Type B pancreatic cell (in vitro differentiated cells): ENCODE results near the gene DLD. TPM values are rescaled to one million over a fixed set of nuclear protein-coding genes. Genes with fewer than 3 reads are reported as not detected.
A peak's percentile ranks its signal among the peaks of the same experiment; 100 is the strongest.
"Not testable (repeated sequence)": the region's sequence is repeated elsewhere in the genome, so short reads cannot be mapped to it uniquely, and the experiment has no call there.

Experiments
- DNase-seq: peaks from one replicate; pipeline ENCODE4 v3.0.0; 2021; ENCODE audit warnings: mixed read lengths; ENCODE audit not compliant: unreplicated experiment; ENCODE audit errors: extremely low spot score
- H3K27ac Mint-ChIP-seq: 2 replicates; pipeline ENCODE4 v1.8.0; 2021; ENCODE audit warnings: mild to moderate bottlenecking, mixed read lengths
- H3K27me3 Mint-ChIP-seq: 2 replicates; pipeline ENCODE4 v1.8.0; 2021; ENCODE audit warnings: mixed read lengths
- H3K36me3 Mint-ChIP-seq: 2 replicates; pipeline ENCODE4 v1.8.0; 2021; ENCODE audit warnings: mixed read lengths
- H3K4me1 Mint-ChIP-seq: one replicate; pipeline ENCODE4 v1.8.0; 2021; ENCODE audit warnings: mixed read lengths; ENCODE audit not compliant: unreplicated experiment
- H3K4me3 Mint-ChIP-seq: 2 replicates; pipeline ENCODE4 v1.8.0; 2021; ENCODE audit warnings: mild to moderate bottlenecking, mixed read lengths
- H3K9me3 Mint-ChIP-seq: 2 replicates; pipeline ENCODE4 v1.8.0; 2021; ENCODE audit warnings: mixed read lengths
- total RNA-seq: library from RNA; stranded (reverse); gene quantifications from 2 replicates; pipeline ENCODE4 v1.2.1, GENCODE V29; 2021; ENCODE audit warnings: low replicate concordance
- TF ChIP-seq, protein P1 (sequence below): fragments of 200-600 bp; sonication (generic); conservative IDR thresholded peaks from 2 replicates; pipeline ENCODE4 v1.5.0; 2021; ENCODE audit warnings: antibody characterized with exemption, mild to moderate bottlenecking

DLD gene
- total RNA-seq, 1 donor from 2014 or later, result 80.7 TPM

DNA sequence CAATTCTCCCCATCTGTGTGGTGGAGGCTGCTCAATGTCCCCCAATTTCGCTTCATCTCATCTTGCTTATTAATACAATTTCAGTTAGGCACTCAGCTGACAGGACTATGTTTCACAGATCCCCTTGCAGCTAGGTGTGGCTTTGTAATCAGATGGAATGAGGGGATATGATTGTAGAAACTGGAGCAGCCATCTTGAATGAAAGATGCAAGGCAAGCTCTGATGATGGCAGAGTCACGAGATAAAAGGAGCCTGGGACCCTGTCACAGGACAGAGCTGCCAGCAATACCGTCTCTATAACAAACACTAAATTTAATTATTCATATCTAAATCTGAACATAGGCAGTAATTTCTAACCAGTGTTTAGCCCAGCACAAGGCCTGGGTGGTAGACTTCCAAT is 991 bp upstream of the DLD start:
- DNase-seq, result no peak
- H3K4me3 Mint-ChIP-seq, result peak overlapping the region; percentile 97
- H3K27me3 Mint-ChIP-seq, result peaks cover 13% of the 10 kb centered on the region
- H3K27ac Mint-ChIP-seq, result peak overlapping the region; percentile 97
- peaks cover 13% of the 10 kb centered on the region for H3K36me3 Mint-ChIP-seq
- H3K9me3 Mint-ChIP-seq, result no peaks in the 10 kb centered on the region
- H3K4me1 Mint-ChIP-seq, result peaks cover 17% of the 10 kb centered on the region
- TF ChIP-seq, protein P1, sequence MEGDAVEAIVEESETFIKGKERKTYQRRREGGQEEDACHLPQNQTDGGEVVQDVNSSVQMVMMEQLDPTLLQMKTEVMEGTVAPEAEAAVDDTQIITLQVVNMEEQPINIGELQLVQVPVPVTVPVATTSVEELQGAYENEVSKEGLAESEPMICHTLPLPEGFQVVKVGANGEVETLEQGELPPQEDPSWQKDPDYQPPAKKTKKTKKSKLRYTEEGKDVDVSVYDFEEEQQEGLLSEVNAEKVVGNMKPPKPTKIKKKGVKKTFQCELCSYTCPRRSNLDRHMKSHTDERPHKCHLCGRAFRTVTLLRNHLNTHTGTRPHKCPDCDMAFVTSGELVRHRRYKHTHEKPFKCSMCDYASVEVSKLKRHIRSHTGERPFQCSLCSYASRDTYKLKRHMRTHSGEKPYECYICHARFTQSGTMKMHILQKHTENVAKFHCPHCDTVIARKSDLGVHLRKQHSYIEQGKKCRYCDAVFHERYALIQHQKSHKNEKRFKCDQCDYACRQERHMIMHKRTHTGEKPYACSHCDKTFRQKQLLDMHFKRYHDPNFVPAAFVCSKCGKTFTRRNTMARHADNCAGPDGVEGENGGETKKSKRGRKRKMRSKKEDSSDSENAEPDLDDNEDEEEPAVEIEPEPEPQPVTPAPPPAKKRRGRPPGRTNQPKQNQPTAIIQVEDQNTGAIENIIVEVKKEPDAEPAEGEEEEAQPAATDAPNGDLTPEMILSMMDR, result no peak

DNA sequence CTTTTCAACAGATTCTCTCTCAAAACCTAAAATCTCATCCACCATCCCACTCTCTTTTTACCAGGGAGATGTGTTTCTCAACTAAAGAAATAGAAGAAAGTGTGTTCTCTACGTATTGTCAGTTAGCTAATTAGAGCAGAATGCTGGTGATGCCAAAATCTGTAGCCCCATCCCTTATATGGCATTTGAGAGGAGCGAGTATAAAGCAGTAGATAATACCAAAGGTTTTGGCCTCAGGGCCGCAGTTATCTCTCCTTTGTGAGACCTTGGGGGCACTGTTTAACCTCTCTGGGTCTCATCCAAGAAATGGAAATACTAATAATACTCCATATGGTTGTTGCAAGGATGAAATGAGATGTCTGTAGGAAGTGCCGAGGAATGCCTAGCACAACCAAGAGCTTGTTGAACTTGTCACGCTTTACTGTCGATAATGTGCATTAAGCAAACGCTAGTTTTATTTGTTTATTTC is 456 bp upstream of the DLD start:
- peak overlapping the region; percentile 97 for H3K27ac Mint-ChIP-seq
- no peak for DNase-seq
- H3K9me3 Mint-ChIP-seq, result no peaks in the 10 kb centered on the region
- H3K4me3 Mint-ChIP-seq, result peak overlapping the region; percentile 97
- peaks cover 9% of the 10 kb centered on the region for H3K27me3 Mint-ChIP-seq
- TF ChIP-seq, protein P1, result no peak
- H3K4me1 Mint-ChIP-seq, result peaks cover 17% of the 10 kb centered on the region
- H3K36me3 Mint-ChIP-seq, result peaks cover 13% of the 10 kb centered on the region

DNA sequence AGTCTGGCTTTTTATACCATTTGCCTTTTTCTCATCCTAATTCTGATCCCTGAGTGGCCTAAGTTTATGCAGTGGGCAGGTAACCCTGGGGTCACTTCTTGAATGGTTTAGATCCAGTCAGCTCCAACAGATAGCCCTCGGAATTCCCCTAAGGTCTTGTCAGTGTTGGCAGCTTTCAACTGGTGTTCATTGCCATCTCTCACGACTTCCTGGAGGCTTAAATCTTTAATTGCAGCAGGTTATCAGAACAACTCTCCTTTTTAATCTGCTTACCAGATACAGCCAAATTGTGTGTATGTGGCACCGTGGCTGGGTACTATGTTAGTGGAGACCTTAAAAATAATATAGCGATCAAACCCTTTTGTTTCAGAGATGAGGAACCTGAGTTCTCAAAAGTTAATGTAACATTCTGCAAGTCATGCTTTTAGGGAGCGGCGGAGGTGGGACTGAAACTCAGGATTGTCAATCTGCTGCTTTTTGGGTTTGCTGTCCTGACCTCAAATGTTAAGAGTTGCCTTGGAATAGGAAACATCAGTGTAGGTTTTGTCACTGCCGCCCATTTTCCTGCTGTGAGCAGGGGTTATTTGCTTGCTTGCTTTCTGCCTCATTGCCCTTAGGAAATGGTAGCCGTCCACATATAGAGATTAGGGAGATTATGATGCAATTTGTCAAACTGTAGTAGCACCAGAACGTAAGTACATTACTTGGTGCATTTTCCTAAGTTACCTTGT is 818 bp downstream of the DLD start:
- H3K4me1 Mint-ChIP-seq, result peaks cover 25% of the 10 kb centered on the region
- H3K27ac Mint-ChIP-seq, result peak overlapping the region; percentile 97
- H3K36me3 Mint-ChIP-seq, result peaks cover 22% of the 10 kb centered on the region
- H3K9me3 Mint-ChIP-seq, result no peaks in the 10 kb centered on the region
- TF ChIP-seq, protein P1, result no peak
- no peak for DNase-seq
- H3K4me3 Mint-ChIP-seq, result peak overlapping the region; percentile 97
- no peaks in the 10 kb centered on the region for H3K27me3 Mint-ChIP-seq

DNA sequence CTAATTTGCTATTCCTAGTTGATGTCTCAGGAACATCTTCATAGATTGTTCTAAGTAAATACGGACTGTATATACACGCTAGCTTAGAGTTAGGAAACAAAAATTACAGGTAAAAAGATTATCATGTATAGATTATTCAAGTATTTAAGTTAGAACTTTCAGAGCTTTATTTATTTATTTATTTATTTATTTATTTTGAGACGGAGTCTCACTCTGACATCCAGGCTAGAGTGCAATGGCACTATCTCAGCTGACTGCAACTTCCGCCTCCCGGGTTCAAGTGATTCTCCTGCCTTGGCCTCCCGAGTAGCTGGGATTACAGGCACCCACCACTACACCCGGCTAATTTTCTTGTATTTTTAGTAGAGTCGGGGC is 1.4 kb downstream of the DLD start:
- not testable (repeated sequence) for DNase-seq, H3K9me3 Mint-ChIP-seq, H3K27me3 Mint-ChIP-seq
- Mint-ChIP-seq H3K36me3 (peaks cover 27% of the 10 kb centered on the region), H3K4me3 (peak overlapping the region; percentile 97), H3K4me1 (peaks cover 25% of the 10 kb centered on the region), H3K27ac (peak overlapping the region; percentile 97)

DNA sequence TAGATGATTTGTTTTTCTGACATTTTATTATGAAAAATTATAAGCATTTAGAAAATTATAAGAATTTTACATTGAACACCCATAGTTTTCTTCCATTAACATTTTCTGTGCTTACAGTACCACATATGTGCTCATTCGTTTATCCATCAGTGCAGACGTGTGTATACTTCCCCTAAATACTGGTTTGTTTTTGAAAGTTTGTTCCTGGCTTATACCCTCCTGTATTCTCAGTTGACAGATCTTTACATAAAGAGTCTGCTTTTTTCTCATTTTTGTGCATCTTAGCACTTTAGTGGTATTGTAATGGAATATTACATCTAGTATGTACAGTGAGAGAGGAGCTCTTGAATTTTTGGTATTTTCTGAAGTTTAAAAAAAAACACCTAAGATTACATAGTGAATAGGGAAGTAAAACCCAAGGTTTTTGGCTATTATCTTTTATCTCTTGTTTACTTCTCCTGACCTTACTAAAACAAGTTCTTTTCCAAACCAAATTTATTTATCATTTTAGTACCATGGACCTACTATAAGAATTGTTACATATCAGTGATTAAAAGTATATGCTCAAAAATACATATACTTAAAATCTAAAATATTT is 8.1 kb downstream of the DLD start:
- no peaks in the 10 kb centered on the region for H3K9me3 Mint-ChIP-seq
- TF ChIP-seq, protein P1, result no peak
- peaks cover 8% of the 10 kb centered on the region for H3K4me1 Mint-ChIP-seq
- no peaks in the 10 kb centered on the region for H3K27me3 Mint-ChIP-seq
- no peak overlapping the region for H3K27ac Mint-ChIP-seq
- no peak for DNase-seq
- peaks cover 37% of the 10 kb centered on the region for H3K36me3 Mint-ChIP-seq
- no peak overlapping the region for H3K4me3 Mint-ChIP-seq

DNA sequence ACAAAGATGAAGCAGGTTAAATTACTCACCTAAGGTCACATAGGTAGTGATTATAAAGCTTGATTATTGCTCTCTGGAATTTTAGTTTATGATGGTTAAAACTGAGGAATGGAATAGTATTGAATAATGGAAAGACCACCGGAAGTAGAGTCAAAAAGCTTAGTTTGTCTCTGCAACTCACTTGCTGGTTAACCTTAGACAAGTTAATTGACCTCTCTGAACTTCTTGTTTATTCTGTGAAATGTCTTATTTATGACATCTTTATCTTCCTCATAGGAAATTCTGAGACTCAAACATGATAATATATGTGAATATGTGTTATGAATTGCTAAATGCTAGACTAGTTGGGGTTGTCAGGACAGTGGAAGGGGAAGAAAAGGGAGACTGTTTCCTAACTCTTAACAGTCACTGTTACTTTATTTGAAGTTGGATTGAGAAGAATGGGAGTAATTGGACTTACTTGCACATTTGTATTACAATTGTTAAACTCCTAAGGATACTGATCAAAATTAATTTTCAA is 9.6 kb downstream of the DLD start:
- Mint-ChIP-seq H3K4me3 (no peak overlapping the region), H3K4me1 (peaks cover 8% of the 10 kb centered on the region), H3K9me3 (no peaks in the 10 kb centered on the region), H3K36me3 (peaks cover 30% of the 10 kb centered on the region), H3K27me3 (no peaks in the 10 kb centered on the region), H3K27ac (no peak overlapping the region)
- TF ChIP-seq, protein P1, result no peak
- DNase-seq, result no peak
